Neural cell (in vitro differentiated cells): ENCODE measurements around the gene MRPL34. TPM values are rescaled to one million over a fixed set of nuclear protein-coding genes. Genes with fewer than 3 reads are reported as not detected.

Experiments
- H2AFZ ChIP-seq: fragments of 200-600, 300-800 bp; sonication (generic), shearing (Covaris generic); 2 replicates; pipeline ENCODE4 v1.6.0; 2014; ENCODE audit warnings: low read depth, mild to moderate bottlenecking, antibody characterized with exemption, low read length, moderate library complexity
- H3F3A ChIP-seq: fragments of 200-600 bp; shearing (Covaris generic); 2 replicates; pipeline ENCODE4 v1.6.1; 2016; ENCODE audit warnings: mild to moderate bottlenecking, moderate library complexity, mixed read lengths, antibody characterized with exemption, low read length; ENCODE audit not compliant: insufficient read depth, poor library complexity, severe bottlenecking
- H3K27ac ChIP-seq: fragments of 200-600, 300-800 bp; sonication (generic), shearing (Covaris generic); 2 replicates; pipeline ENCODE4 v1.5.1; 2014; ENCODE audit warnings: mild to moderate bottlenecking, low read length, moderate library complexity
- H3K27me3 ChIP-seq: fragments of 300-800, 200-600 bp; sonication (generic), shearing (Covaris generic); 2 replicates; pipeline ENCODE4 v1.6.0; 2014; ENCODE audit warnings: mild to moderate bottlenecking, low read depth, low read length, moderate library complexity; ENCODE audit not compliant: insufficient read depth
- H3K36me3 ChIP-seq: fragments of 300-800, 200-600 bp; sonication (generic), shearing (Covaris generic); 2 replicates; pipeline ENCODE4 v1.5.1; 2014; ENCODE audit warnings: mild to moderate bottlenecking, antibody characterized with exemption, low read length, moderate library complexity; ENCODE audit not compliant: insufficient read depth
- H3K4me2 ChIP-seq: fragments of 300-800, 200-600 bp; sonication (generic), shearing (Covaris generic); 2 replicates; pipeline ENCODE4 v1.6.0; 2014; ENCODE audit warnings: mild to moderate bottlenecking, low read length
- H3K4me3 ChIP-seq: fragments of 300-800, 200-600 bp; sonication (generic), shearing (Covaris generic); 2 replicates; pipeline ENCODE4 v1.5.1; 2014; ENCODE audit warnings: mild to moderate bottlenecking, low read length, moderate library complexity
- H3K79me2 ChIP-seq: fragments of 200-600 bp; shearing (Covaris generic); replicated peaks from 2 replicates; pipeline ENCODE4 v1.6.0; 2014; ENCODE audit warnings: mild to moderate bottlenecking, low read length, moderate library complexity; ENCODE audit not compliant: insufficient read depth
- H3K9ac ChIP-seq: fragments of 300-800, 200-600 bp; sonication (generic), shearing (Covaris generic); 2 replicates; pipeline ENCODE4 v1.6.1; 2016; ENCODE audit warnings: mild to moderate bottlenecking, low read length, mixed read lengths
- H3K9me2 ChIP-seq: fragments of 200-600 bp; shearing (Covaris generic); 2 replicates; pipeline ENCODE4 v1.6.1; 2016; ENCODE audit warnings: mild to moderate bottlenecking, low read length, mixed read lengths; ENCODE audit not compliant: insufficient read depth
- H3K9me3 ChIP-seq: fragments of 200-600, 300-800 bp; sonication (generic), shearing (Covaris generic); 2 replicates; pipeline ENCODE4 v1.6.1; 2016; ENCODE audit warnings: mild to moderate bottlenecking, mixed run types, low read length, moderate library complexity, mixed read lengths
- H4K20me1 ChIP-seq: fragments of 200-600 bp; shearing (Covaris generic); 2 replicates; pipeline ENCODE4 v1.6.1; 2016; ENCODE audit warnings: mild to moderate bottlenecking, mixed run types; ENCODE audit not compliant: insufficient read depth
- CTCF ChIP-seq: fragments of 450-650 bp; IDR thresholded peaks from 2 replicates; pipeline ENCODE4 v1.5.1; 2014; ENCODE audit warnings: antibody characterized with exemption, mild to moderate bottlenecking, moderate library complexity; ENCODE audit not compliant: poor library complexity, severe bottlenecking
- EP300 ChIP-seq: fragments of 450-650 bp; conservative IDR thresholded peaks from 2 replicates; pipeline ENCODE4 v1.6.1; 2014; ENCODE audit warnings: antibody characterized with exemption, mild to moderate bottlenecking, moderate library complexity; ENCODE audit not compliant: poor library complexity, severe bottlenecking
- EZH2 ChIP-seq: fragments of 200-600, 300-800 bp; shearing (Covaris generic), sonication (generic); IDR thresholded peaks from 2 replicates; pipeline ENCODE4 v1.6.1; 2014; ENCODE audit warnings: antibody characterized with exemption, low read length, borderline replicate concordance, mild to moderate bottlenecking; ENCODE audit not compliant: insufficient read depth, poor library complexity, severe bottlenecking
- MXI1 ChIP-seq: fragments of 450-650 bp; conservative IDR thresholded peaks from 2 replicates; pipeline ENCODE4 v1.6.1; 2014; ENCODE audit warnings: antibody characterized with exemption, mild to moderate bottlenecking; ENCODE audit not compliant: poor library complexity, severe bottlenecking
- POLR2AphosphoS5 ChIP-seq: IDR thresholded peaks from 2 replicates; pipeline ENCODE4 v1.6.1; 2012
- RAD21 ChIP-seq: fragments of 450-650 bp; conservative IDR thresholded peaks from 2 replicates; pipeline ENCODE4 v1.6.1; 2014; ENCODE audit warnings: antibody characterized with exemption, mild to moderate bottlenecking, moderate library complexity
- REST ChIP-seq: IDR thresholded peaks from 2 replicates; pipeline ENCODE4 v1.6.1; 2012; ENCODE audit warnings: borderline replicate concordance
- SMC3 ChIP-seq: fragments of 450-650 bp; conservative IDR thresholded peaks from 2 replicates; pipeline ENCODE4 v1.6.1; 2014; ENCODE audit warnings: antibody characterized with exemption, mild to moderate bottlenecking, moderate library complexity; ENCODE audit not compliant: poor library complexity
- TAF1 ChIP-seq: IDR thresholded peaks from 2 replicates; pipeline ENCODE4 v1.6.1; 2012; ENCODE audit warnings: low read depth
- polyA plus RNA-seq: library from polyadenylated mRNA; depleted of rRNA; stranded (reverse); fragments of >200 nt; gene quantifications from 2 replicates; pipeline ENCODE4 v1.2.3, GENCODE V29; 2014

MRPL34 gene
- polyA plus RNA-seq, 1 donor from 2014 or later = 61.7 TPM

- Histone ChIP-seq H3K9ac (no peak overlapping the region), H3K27me3 (no peaks in the 10 kb centered on the region), H3K9me3 (peaks cover 8% of the 10 kb centered on the region), H3K27ac (no peak overlapping the region), H2AFZ (no peak overlapping the region), H3K4me2 (no peak overlapping the region), H3K79me2 (no peaks in the 10 kb centered on the region), H4K20me1 (no peaks in the 10 kb centered on the region), H3F3A (no peaks in the 10 kb centered on the region), H3K4me3 (no peak overlapping the region), H3K36me3 (no peaks in the 10 kb centered on the region), H3K9me2 (no peaks in the 10 kb centered on the region)
- TF ChIP-seq RAD21 (no peak), EP300 (no peak), POLR2AphosphoS5 (no peak), EZH2 (no peak), CTCF (peak; percentile 47), REST (no peak)
Observed at GRCh38 chr19:17260842-17261325, 44.8 kb upstream of the MRPL34 start.

GRCh38 chr19:17262557-17262956 lies 43.1 kb upstream of the MRPL34 start:
- H3K4me3 ChIP-seq = no peak overlapping the region
- no peaks in the 10 kb centered on the region for H3K79me2 ChIP-seq
- H3F3A ChIP-seq = no peaks in the 10 kb centered on the region
- no peak overlapping the region for H3K27ac ChIP-seq
- TF ChIP-seq RAD21 = no peak
- TF ChIP-seq POLR2AphosphoS5 = no peak
- peaks cover 8% of the 10 kb centered on the region for H3K9me3 ChIP-seq
- no peaks in the 10 kb centered on the region for H3K27me3 ChIP-seq
- H3K9ac ChIP-seq = no peak overlapping the region
- H3K36me3 ChIP-seq = no peaks in the 10 kb centered on the region
- H3K4me2 ChIP-seq = no peak overlapping the region
- H3K9me2 ChIP-seq = no peaks in the 10 kb centered on the region
- H4K20me1 ChIP-seq = no peaks in the 10 kb centered on the region
- no peak overlapping the region for H2AFZ ChIP-seq

GRCh38 chr19:17263712-17264640 lies 41.7 kb upstream of the MRPL34 start:
- H3K9ac ChIP-seq = no peak overlapping the region
- H3K4me3 ChIP-seq = no peak overlapping the region
- H3K79me2 ChIP-seq = peaks cover 7% of the 10 kb centered on the region
- H3K36me3 ChIP-seq = no peaks in the 10 kb centered on the region
- no peak overlapping the region for H2AFZ ChIP-seq
- H4K20me1 ChIP-seq = no peaks in the 10 kb centered on the region
- no peaks in the 10 kb centered on the region for H3F3A ChIP-seq
- no peak overlapping the region for H3K4me2 ChIP-seq
- TF ChIP-seq RAD21 = no peak
- TF ChIP-seq EZH2 = no peak
- TF ChIP-seq SMC3 = no peak
- no peak for TF ChIP-seq CTCF
- TF ChIP-seq POLR2AphosphoS5 = no peak
- no peak for TF ChIP-seq REST
- no peak for TF ChIP-seq EP300
- no peak for TF ChIP-seq MXI1
- TF ChIP-seq TAF1 = no peak
- no peak overlapping the region for H3K27ac ChIP-seq
- peaks cover 8% of the 10 kb centered on the region for H3K9me3 ChIP-seq
- H3K27me3 ChIP-seq = no peaks in the 10 kb centered on the region
- H3K9me2 ChIP-seq = no peaks in the 10 kb centered on the region
